GM06990 (cell line): Measurements from ENCODE around the gene PPP1R13B.

Source experiments
- DNase-seq: peaks from one replicate; pipeline ENCODE4 v3.0.0-alpha.2; 2011; ENCODE audit not compliant: insufficient read length; ENCODE audit errors: extremely low read depth
- H3K27me3 ChIP-seq: replicated peaks from 2 replicates; pipeline ENCODE4 v1.6.0; 2011; ENCODE audit warnings: low read length; ENCODE audit not compliant: control insufficient read depth, insufficient read depth
- H3K36me3 ChIP-seq: 2 replicates; pipeline ENCODE4 v1.5.1; 2011; ENCODE audit warnings: low read length; ENCODE audit not compliant: control insufficient read depth, insufficient read depth
- H3K4me3 ChIP-seq: replicated peaks from 2 replicates; pipeline ENCODE4 v1.5.1; 2011; ENCODE audit warnings: low read depth, mild to moderate bottlenecking, control low read depth, low read length
- CTCF ChIP-seq: IDR thresholded peaks from 2 replicates; pipeline ENCODE4 v1.5.1; 2011; ENCODE audit warnings: low read length, control low read depth, mild to moderate bottlenecking, inconsistent platforms; ENCODE audit not compliant: insufficient read depth, poor library complexity, severe bottlenecking

Gene PPP1R13B

GRCh38 chr14:103686831-103687485, 160.4 kb downstream of the PPP1R13B start:
- no peaks in the 10 kb centered on the region for H3K27me3 ChIP-seq
- no peak overlapping the region for H3K4me3 ChIP-seq
- peaks cover 15% of the 10 kb centered on the region for H3K36me3 ChIP-seq
- TF ChIP-seq CTCF = no peak
- DNase-seq = no peak

GRCh38 chr14:103685276-103686211, 161.8 kb downstream of the PPP1R13B start:
- H3K36me3 ChIP-seq = peaks cover 23% of the 10 kb centered on the region
- DNase-seq = no peak
- H3K4me3 ChIP-seq = no peak overlapping the region
- no peaks in the 10 kb centered on the region for H3K27me3 ChIP-seq
- no peak for TF ChIP-seq CTCF

GRCh38 chr14:103684871-103685270, 162.5 kb downstream of the PPP1R13B start:
- TF ChIP-seq CTCF = no peak
- no peak for DNase-seq

GRCh38 chr14:103684471-103684870, 162.9 kb downstream of the PPP1R13B start:
- no peaks in the 10 kb centered on the region for H3K27me3 ChIP-seq
- no peak overlapping the region for H3K4me3 ChIP-seq
- no peak for DNase-seq
- peaks cover 29% of the 10 kb centered on the region for H3K36me3 ChIP-seq
- TF ChIP-seq CTCF = no peak

More at GRCh38 chr14:103684871-103685270, 162.5 kb downstream of the PPP1R13B start:
- no peak overlapping the region for H3K4me3 ChIP-seq
- H3K36me3 ChIP-seq = peaks cover 25% of the 10 kb centered on the region
- no peaks in the 10 kb centered on the region for H3K27me3 ChIP-seq
